Measurements from ENCODE around the gene PFDN4. TPM values are rescaled to one million over a fixed set of nuclear protein-coding genes. Genes with fewer than 3 reads are reported as not detected.

Gene PFDN4
- polyA plus RNA-seq, 2 of the 4 experiments (the other 2 are of a cell fraction), result 140 to 146 TPM

DNA sequence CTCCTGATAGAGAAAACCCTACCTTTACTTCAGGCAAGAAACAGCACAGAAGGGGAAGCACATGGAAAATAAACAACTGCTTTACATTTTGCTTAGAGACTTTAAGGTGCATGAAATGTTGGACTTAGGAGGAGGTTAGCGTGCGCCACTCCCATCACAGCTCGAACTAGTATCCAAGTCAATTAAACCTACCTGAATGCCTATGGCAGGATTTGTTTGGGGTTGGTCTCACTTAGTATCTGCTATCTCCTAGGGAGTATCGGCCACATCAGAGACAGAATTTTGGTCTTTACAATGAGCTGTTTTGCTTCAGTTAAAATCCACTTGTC is 46.1 kb upstream of the PFDN4 start (continued):
- TF ChIP-seq KDM5A (IDR thresholded peaks at IDR 0.05) (no peak), HOXB5 (CRISPR knock-in tag; IDR thresholded peaks at IDR 0.05) (no peak), ZNF302 (CRISPR knock-in tag; IDR thresholded peaks at IDR 0.05) (no peak), ZSCAN20 (CRISPR knock-in tag; IDR thresholded peaks at IDR 0.05) (no peak), FOSB (CRISPR knock-in tag; IDR thresholded peaks at IDR 0.05) (peak; percentile 18; the same call in 1 of the 2 replicates), SREBF2 (IDR thresholded peaks at IDR 0.05) (no peak), ZFP36 (IDR thresholded peaks at IDR 0.05; ENCODE audit: borderline replicate concordance, partially characterized antibody) (no peak)

DNA sequence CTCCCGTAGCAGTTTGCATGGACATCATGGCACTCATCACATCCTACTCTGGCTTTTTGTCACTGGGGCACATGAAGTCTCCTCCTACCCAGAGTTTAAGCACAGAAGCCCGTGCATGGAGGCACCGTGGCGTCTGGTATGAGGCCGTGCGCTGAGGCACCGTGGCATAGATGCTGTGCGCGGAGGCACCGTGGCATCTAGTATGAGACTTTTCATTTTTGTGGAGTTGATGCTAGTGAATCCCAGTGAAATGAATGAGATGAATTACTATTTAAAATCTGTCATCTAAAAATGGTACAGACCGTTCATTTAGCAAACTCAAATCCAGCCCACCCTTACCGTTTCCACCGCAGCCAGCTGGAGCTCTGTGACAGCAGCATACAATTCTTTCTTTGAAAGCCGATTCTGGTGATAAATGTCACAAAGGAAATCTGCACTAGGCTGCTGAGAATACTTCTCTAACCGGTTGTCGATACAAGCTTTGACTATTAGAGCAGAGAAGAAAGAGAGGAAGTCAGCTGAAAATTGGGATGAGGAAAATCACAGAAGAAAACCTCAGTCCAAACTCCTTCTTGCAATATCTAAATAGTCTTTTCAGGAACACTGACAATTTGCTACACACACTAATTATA is 45.4 kb upstream of the PFDN4 start:
- POLR2A ChIA-PET, result interaction anchor here (0.9 to 5.0 kb wide), 3 partner anchors 10 to 33 kb away, joined by 3 to 69 read pairs (median 3); partner anchors contain the start of gene CYP24A1
- ATAC-seq (peak in 1 of 2 experiments; percentile 0; a peak in 3 of 6 replicates), FAIRE-seq (no peak), DNase-seq (ENCODE audit: low read depth in 1 of 2, low spot score in 1 of 2) (peak in 1 of 2 experiments; percentile 47)
- Histone ChIP-seq H3K4me1 (peaks cover 100% of the 10 kb centered on the region), H3K4me2 (peak overlapping the region; percentile 93), H3K27ac (peak overlapping the region; percentile 93 to 100), H3K4me3 (peak overlapping the region; percentile 20), H3K9me3 (no peaks in the 10 kb centered on the region)
- 39% methylated on average over 16 of the region's 16 CpGs for WGBS (ENCODE audit: missing lambda C conversion rate)
- CTCF ChIA-PET, result interaction anchor here (0.6 to 10.4 kb wide), 7 partner anchors 30 to 570 kb away, joined by 3 to 97 read pairs (median 3); no protein-coding TSS in a partner anchor
- no peak; the same call in 1 of the 2 replicates for TF ChIP-seq POLR2AphosphoS2 (conservative IDR thresholded peaks at IDR 0.05; ENCODE audit: low read length)
- no peak for TF ChIP-seq NR3C1 (IDR thresholded peaks at IDR 0.05)
- TF ChIP-seq, protein P1, sequence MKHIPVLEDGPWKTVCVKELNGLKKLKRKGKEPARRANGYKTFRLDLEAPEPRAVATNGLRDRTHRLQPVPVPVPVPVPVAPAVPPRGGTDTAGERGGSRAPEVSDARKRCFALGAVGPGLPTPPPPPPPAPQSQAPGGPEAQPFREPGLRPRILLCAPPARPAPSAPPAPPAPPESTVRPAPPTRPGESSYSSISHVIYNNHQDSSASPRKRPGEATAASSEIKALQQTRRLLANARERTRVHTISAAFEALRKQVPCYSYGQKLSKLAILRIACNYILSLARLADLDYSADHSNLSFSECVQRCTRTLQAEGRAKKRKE (CRISPR knock-in tag; IDR thresholded peaks at IDR 0.05; ENCODE audit: low read depth), result no peak
- TF ChIP-seq, protein P2, sequence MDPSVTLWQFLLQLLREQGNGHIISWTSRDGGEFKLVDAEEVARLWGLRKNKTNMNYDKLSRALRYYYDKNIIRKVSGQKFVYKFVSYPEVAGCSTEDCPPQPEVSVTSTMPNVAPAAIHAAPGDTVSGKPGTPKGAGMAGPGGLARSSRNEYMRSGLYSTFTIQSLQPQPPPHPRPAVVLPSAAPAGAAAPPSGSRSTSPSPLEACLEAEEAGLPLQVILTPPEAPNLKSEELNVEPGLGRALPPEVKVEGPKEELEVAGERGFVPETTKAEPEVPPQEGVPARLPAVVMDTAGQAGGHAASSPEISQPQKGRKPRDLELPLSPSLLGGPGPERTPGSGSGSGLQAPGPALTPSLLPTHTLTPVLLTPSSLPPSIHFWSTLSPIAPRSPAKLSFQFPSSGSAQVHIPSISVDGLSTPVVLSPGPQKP (IDR thresholded peaks at IDR 0.05; ENCODE audit: low read depth, low read length), result no peak
- TF ChIP-seq EP300 (IDR thresholded peaks at IDR 0.05), result no peak
- TF ChIP-seq GATA3 (IDR thresholded peaks at IDR 0.05; ENCODE audit: borderline replicate concordance), result 0 out of 2 replicates have a peak, but pooled peaks have one; percentile 11
- no peak for TF ChIP-seq POLR2A (IDR thresholded peaks at IDR 0.05; ENCODE audit: low read length)
- no peak for TF ChIP-seq SREBF2 (IDR thresholded peaks at IDR 0.05)
- no peak for TF ChIP-seq FOSB (CRISPR knock-in tag; IDR thresholded peaks at IDR 0.05)
- TF ChIP-seq BHLHE40 (IDR thresholded peaks at IDR 0.05; ENCODE audit: low read depth, low read length), result no peak
- TF ChIP-seq CHD4 (IDR thresholded peaks at IDR 0.05; ENCODE audit: borderline replicate concordance), result no peak
- TF ChIP-seq ZNF302 (CRISPR knock-in tag; IDR thresholded peaks at IDR 0.05), result no peak
- no peak for TF ChIP-seq SMC3 (IDR thresholded peaks at IDR 0.05)
- TF ChIP-seq CBX8 (IDR thresholded peaks at IDR 0.05), result no peak
- TF ChIP-seq EHMT2 (IDR thresholded peaks at IDR 0.05; ENCODE audit: low read depth), result no peak
- TF ChIP-seq, protein P3, sequence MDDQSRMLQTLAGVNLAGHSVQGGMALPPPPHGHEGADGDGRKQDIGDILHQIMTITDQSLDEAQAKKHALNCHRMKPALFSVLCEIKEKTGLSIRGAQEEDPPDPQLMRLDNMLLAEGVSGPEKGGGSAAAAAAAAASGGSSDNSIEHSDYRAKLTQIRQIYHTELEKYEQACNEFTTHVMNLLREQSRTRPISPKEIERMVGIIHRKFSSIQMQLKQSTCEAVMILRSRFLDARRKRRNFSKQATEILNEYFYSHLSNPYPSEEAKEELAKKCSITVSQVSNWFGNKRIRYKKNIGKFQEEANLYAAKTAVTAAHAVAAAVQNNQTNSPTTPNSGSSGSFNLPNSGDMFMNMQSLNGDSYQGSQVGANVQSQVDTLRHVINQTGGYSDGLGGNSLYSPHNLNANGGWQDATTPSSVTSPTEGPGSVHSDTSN (IDR thresholded peaks at IDR 0.05), result no peak
- TF ChIP-seq CHD2 (IDR thresholded peaks at IDR 0.05; ENCODE audit: low read length, partially characterized antibody), result no peak
- TF ChIP-seq ZC3H11A (IDR thresholded peaks at IDR 0.05), result no peak
- TF ChIP-seq CBX2 (IDR thresholded peaks at IDR 0.05; ENCODE audit: borderline replicate concordance, low read depth), result no peak
- TF ChIP-seq HEYL (CRISPR knock-in tag; IDR thresholded peaks at IDR 0.05), result no peak
- TF ChIP-seq HDAC2 (IDR thresholded peaks at IDR 0.05), result no peak
- TF ChIP-seq JUN (IDR thresholded peaks at IDR 0.05), result peak in 1 of 2 experiments; percentile 36; a peak in 4 of 5 replicates
- TF ChIP-seq ESRRA (IDR thresholded peaks at IDR 0.05; ENCODE audit: borderline replicate concordance, low read length), result no peak
- TF ChIP-seq RAD21 (conservative IDR thresholded peaks at IDR 0.05 in 1 of 2, IDR thresholded peaks at IDR 0.05 in 1 of 2), result no peak
- TF ChIP-seq HOXA7 (CRISPR knock-in tag; IDR thresholded peaks at IDR 0.05), result no peak; the same call in 1 of the 2 replicates
- no peak for TF ChIP-seq TP53 (CRISPR knock-in tag; IDR thresholded peaks at IDR 0.05)
- TF ChIP-seq TFCP2L1 (CRISPR knock-in tag; IDR thresholded peaks at IDR 0.05), result no peak
- TF ChIP-seq, protein P4, sequence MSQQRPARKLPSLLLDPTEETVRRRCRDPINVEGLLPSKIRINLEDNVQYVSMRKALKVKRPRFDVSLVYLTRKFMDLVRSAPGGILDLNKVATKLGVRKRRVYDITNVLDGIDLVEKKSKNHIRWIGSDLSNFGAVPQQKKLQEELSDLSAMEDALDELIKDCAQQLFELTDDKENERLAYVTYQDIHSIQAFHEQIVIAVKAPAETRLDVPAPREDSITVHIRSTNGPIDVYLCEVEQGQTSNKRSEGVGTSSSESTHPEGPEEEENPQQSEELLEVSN (IDR thresholded peaks at IDR 0.05; ENCODE audit: borderline replicate concordance, low read depth), result no peak
- TF ChIP-seq FOSL2 (IDR thresholded peaks at IDR 0.05), result no peak
- no peak for TF ChIP-seq FOSL2 (CRISPR knock-in tag; IDR thresholded peaks at IDR 0.05)
- TF ChIP-seq, protein P5, sequence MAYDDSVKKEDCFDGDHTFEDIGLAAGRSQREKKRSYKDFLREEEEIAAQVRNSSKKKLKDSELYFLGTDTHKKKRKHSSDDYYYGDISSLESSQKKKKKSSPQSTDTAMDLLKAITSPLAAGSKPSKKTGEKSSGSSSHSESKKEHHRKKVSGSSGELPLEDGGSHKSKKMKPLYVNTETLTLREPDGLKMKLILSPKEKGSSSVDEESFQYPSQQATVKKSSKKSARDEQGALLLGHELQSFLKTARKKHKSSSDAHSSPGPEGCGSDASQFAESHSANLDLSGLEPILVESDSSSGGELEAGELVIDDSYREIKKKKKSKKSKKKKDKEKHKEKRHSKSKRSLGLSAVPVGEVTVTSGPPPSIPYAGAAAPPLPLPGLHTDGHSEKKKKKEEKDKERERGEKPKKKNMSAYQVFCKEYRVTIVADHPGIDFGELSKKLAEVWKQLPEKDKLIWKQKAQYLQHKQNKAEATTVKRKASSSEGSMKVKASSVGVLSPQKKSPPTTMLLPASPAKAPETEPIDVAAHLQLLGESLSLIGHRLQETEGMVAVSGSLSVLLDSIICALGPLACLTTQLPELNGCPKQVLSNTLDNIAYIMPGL (CRISPR knock-in tag; IDR thresholded peaks at IDR 0.05; ENCODE audit: borderline replicate concordance), result peak; percentile 62; the same call in 1 of the 2 replicates
- TF ChIP-seq HOXB13 (CRISPR knock-in tag; IDR thresholded peaks at IDR 0.05; ENCODE audit: low read depth), result peak; percentile 37; the same call in 1 of the 2 replicates

All from A549 (cell line).